ENCODE results near the gene FAM43A. TPM values are rescaled to one million over a fixed set of nuclear protein-coding genes. Genes with fewer than 3 reads are reported as not detected.

Gene FAM43A
- total RNA-seq, 2 donors from 2014 or later: 10.3 to 17.8 TPM

DNA sequence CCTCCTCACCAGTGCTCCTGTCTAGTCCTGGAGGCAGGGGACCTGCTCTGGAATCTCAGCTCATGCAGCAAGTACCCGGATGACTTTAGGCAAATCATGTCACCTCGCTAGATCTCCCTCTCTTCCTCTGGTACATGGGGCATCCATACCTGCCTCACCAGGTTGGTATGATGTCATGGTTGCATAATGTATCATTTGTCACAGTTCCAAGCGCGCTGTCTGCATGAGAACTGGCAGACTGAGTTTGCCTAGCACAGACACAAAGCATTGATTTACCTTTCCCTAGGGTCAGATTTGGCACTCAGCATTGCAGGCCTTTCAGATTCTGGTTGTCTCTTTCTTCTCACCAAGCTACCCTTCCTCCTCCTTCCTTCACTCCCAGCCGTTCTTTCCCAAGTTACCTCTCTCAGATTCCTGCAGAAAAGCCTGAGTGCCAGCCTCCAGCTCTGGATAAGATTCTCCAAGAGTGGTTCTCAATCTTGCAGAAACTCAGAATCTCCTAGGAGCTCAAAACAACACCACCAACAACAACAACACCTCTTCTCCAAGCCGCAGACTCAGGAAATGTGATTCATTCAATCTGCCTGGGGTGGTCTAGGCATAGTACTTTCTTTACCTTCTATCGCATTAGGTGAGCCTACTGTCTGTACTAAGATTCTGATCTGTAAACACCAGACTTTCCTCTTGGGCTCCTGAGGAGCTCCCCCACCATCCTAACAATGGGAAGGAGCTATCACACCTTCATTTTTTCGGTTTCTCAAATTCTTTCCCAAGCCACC, 29.5 kb downstream of the FAM43A start:
- ATAC-seq (ENCODE audit: insufficient number of reproducible peaks, low FRiP score, low read depth): no peak
- H3K9me3 ChIP-seq: no peaks in the 10 kb centered on the region
- DNase-seq (ENCODE audit: low spot score): no peak
- no peak overlapping the region for H3K4me3 ChIP-seq
- H3K27me3 ChIP-seq (replicated peaks; ENCODE audit: insufficient read depth): no peaks in the 10 kb centered on the region
- H3K36me3 ChIP-seq: no peaks in the 10 kb centered on the region
- no peaks in the 10 kb centered on the region for H3K4me1 ChIP-seq (ENCODE audit: control insufficient read depth in 1 of 2, low read depth in 2 of 2)
- TF ChIP-seq, protein P1, sequence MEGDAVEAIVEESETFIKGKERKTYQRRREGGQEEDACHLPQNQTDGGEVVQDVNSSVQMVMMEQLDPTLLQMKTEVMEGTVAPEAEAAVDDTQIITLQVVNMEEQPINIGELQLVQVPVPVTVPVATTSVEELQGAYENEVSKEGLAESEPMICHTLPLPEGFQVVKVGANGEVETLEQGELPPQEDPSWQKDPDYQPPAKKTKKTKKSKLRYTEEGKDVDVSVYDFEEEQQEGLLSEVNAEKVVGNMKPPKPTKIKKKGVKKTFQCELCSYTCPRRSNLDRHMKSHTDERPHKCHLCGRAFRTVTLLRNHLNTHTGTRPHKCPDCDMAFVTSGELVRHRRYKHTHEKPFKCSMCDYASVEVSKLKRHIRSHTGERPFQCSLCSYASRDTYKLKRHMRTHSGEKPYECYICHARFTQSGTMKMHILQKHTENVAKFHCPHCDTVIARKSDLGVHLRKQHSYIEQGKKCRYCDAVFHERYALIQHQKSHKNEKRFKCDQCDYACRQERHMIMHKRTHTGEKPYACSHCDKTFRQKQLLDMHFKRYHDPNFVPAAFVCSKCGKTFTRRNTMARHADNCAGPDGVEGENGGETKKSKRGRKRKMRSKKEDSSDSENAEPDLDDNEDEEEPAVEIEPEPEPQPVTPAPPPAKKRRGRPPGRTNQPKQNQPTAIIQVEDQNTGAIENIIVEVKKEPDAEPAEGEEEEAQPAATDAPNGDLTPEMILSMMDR (IDR thresholded peaks at IDR 0.05): no peak
- no peak overlapping the region for H3K27ac ChIP-seq

DNA sequence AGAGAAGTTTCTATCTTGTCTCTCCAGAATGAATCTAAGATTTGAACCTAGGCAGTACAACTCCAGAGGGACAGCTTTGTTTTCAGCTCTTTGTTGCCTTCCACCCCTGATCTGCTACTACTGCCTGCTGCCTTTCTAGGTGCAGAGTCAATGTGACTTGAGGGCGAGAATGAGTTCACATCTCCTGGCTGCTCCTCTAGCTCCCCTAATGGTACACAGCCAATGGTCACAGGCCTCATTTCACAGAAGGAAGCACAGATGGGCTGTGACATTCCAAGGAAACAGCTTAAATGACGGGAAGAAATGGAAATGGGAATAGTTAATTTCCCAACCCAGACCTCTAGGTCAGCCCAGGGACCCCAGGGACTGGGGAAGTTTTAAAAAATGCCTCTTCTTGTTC, 32.4 kb downstream of the FAM43A start:
- no peak for DNase-seq (ENCODE audit: low spot score)
- no peak for ATAC-seq (ENCODE audit: insufficient number of reproducible peaks, low FRiP score, low read depth)
- Histone ChIP-seq H3K36me3 (no peaks in the 10 kb centered on the region), H3K9me3 (no peaks in the 10 kb centered on the region), H3K4me1 (ENCODE audit: control insufficient read depth in 1 of 2, low read depth in 2 of 2) (no peaks in the 10 kb centered on the region), H3K4me3 (no peak overlapping the region), H3K27ac (no peak overlapping the region), H3K27me3 (replicated peaks; ENCODE audit: insufficient read depth) (no peaks in the 10 kb centered on the region)
- TF ChIP-seq, protein P1 (IDR thresholded peaks at IDR 0.05): no peak

DNA sequence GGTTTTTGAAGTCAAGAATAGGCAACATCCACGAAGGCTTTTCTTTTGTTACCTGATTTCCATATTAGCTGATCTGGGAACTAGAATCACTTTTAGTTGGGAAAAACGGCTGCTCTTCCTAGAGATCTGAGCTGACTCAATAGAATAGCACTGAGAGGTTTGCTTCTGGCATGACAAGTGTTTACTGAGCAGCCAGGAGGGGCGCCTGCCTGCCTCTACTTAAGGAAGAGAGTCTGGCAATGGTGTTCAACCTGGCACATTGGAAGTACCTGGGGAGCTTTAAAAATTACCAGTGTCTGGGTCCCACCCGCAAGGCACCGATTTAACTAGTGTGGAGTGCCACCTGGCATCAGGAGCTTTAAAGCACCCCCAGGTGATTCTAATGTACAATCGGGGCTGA, 34.4 kb downstream of the FAM43A start:
- Histone ChIP-seq H3K27me3 (replicated peaks; ENCODE audit: insufficient read depth) (no peaks in the 10 kb centered on the region), H3K4me1 (ENCODE audit: control insufficient read depth in 1 of 2, low read depth in 2 of 2) (no peaks in the 10 kb centered on the region), H3K27ac (no peak overlapping the region), H3K9me3 (no peaks in the 10 kb centered on the region), H3K36me3 (no peaks in the 10 kb centered on the region), H3K4me3 (no peak overlapping the region)
- TF ChIP-seq, protein P1 (IDR thresholded peaks at IDR 0.05): no peak
- no peak for DNase-seq (ENCODE audit: low spot score)
- no peak for ATAC-seq (ENCODE audit: insufficient number of reproducible peaks, low FRiP score, low read depth)

DNA sequence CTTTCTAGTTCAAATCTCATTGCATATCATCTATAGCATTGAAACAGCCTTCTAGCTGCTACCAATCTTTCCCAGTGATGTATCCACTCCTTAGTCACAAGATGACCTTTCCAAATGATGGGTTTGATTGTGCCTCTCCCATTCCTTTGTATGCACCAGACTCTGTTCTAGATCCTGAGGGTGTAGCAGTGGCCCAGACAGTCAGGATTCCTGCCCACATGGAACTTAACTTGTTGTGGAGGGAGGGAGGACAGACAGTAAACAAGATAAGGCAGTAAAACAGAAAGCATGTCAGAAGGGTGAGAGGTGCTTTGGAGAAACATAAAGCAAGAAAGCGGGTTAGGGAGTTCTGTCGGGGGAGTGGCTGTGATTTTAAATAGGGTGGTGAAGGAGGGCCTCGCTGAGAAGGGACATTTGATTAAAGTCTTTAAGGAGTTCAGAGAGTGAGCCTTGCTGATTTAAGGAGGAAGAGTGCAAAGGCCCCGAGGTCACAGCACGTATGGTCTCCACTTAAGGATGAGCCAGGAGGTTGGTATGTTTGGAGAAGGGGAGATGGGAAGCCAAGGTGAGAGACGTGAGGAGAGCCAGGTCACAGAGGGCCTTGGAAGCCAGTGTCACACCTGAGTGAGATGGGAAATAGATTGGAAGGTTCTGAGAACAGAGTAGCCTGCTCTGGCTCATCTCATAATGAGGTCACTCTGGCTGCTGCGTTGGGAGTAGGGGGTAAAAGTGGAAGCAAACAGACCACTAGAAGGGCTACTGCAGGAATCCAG, 38.3 kb downstream of the FAM43A start:
- DNase-seq (ENCODE audit: low spot score) (no peak), ATAC-seq (ENCODE audit: insufficient number of reproducible peaks, low FRiP score, low read depth) (no peak)
- TF ChIP-seq, protein P1 (IDR thresholded peaks at IDR 0.05): no peak
- no peak overlapping the region for H3K4me3 ChIP-seq
- H3K27ac ChIP-seq: no peak overlapping the region
- no peaks in the 10 kb centered on the region for H3K9me3 ChIP-seq
- no peaks in the 10 kb centered on the region for H3K27me3 ChIP-seq (replicated peaks; ENCODE audit: insufficient read depth)
- H3K36me3 ChIP-seq: no peaks in the 10 kb centered on the region
- H3K4me1 ChIP-seq (ENCODE audit: control insufficient read depth in 1 of 2, low read depth in 2 of 2): no peaks in the 10 kb centered on the region

DNA sequence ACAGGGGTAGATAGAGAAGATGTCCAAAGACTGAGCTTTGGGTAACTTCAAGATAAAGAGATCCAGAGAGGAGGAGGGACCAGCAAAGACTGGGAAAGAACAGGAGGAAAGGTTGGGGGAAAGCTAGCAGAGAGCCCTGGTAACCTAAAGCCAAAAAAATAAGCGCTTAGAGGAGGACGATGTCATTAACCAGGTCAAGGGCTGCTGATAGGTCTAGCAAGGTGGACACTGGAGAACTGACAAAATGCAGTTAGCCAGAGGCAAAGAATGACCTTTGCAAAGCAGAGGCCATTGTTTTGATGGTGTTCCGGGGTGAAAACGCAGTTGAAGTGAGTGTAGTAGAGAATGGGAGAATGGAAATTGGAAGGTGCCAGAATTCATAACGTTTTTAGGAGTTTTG, 39.7 kb downstream of the FAM43A start:
- Histone ChIP-seq H3K4me3 (no peak overlapping the region), H3K9me3 (no peaks in the 10 kb centered on the region), H3K4me1 (ENCODE audit: control insufficient read depth in 1 of 2, low read depth in 2 of 2) (peaks cover 0 to 7% of the 10 kb centered on the region in 2 donors), H3K27ac (no peak overlapping the region), H3K27me3 (replicated peaks; ENCODE audit: insufficient read depth) (no peaks in the 10 kb centered on the region), H3K36me3 (no peaks in the 10 kb centered on the region)
- TF ChIP-seq, protein P1 (IDR thresholded peaks at IDR 0.05): no peak
- ATAC-seq (ENCODE audit: insufficient number of reproducible peaks, low FRiP score, low read depth): no peak
- no peak for DNase-seq (ENCODE audit: low spot score)
